Activated gamma-delta T cell (primary cell): ENCODE results near the gene C1QBP.
"Not testable (repeated sequence)": the region's sequence is repeated elsewhere in the genome, so short reads cannot be mapped to it uniquely, and the experiment has no call there.

ENCODE experiments used
- DNase-seq: peaks from one replicate; lab custom pipeline; 2025; lab: John Stamatoyannopoulos, UW
- total RNA-seq, 2 donors: gene quantifications; one replicate each; lab custom pipeline; 2026; lab: John Stamatoyannopoulos, UW

The C1QBP gene, protein sequence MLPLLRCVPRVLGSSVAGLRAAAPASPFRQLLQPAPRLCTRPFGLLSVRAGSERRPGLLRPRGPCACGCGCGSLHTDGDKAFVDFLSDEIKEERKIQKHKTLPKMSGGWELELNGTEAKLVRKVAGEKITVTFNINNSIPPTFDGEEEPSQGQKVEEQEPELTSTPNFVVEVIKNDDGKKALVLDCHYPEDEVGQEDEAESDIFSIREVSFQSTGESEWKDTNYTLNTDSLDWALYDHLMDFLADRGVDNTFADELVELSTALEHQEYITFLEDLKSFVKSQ
- 51.2 to 58.8 reads per million in 2 donors for total RNA-seq

GRCh38 chr17:5438716-5439445 is at the start of gene C1QBP:
Gene C1QBP, minus strand, starts transcription at chr17:5439155. Its CDS starts 82 bp downstream, at chr17:5439073.
- DNase-seq: peak; percentile 81

GRCh38 chr17:5488752-5489151 is 49.8 kb upstream of the C1QBP start:
- no peak for DNase-seq

GRCh38 chr17:5486206-5487124 is 47.5 kb upstream of the C1QBP start, which contains the start of gene MIS12:
Gene MIS12, plus strand, starts transcription at chr17:5486566. Its CDS starts 2,297 bp downstream, at chr17:5488863.
- peak; percentile 96 for DNase-seq

DNA sequence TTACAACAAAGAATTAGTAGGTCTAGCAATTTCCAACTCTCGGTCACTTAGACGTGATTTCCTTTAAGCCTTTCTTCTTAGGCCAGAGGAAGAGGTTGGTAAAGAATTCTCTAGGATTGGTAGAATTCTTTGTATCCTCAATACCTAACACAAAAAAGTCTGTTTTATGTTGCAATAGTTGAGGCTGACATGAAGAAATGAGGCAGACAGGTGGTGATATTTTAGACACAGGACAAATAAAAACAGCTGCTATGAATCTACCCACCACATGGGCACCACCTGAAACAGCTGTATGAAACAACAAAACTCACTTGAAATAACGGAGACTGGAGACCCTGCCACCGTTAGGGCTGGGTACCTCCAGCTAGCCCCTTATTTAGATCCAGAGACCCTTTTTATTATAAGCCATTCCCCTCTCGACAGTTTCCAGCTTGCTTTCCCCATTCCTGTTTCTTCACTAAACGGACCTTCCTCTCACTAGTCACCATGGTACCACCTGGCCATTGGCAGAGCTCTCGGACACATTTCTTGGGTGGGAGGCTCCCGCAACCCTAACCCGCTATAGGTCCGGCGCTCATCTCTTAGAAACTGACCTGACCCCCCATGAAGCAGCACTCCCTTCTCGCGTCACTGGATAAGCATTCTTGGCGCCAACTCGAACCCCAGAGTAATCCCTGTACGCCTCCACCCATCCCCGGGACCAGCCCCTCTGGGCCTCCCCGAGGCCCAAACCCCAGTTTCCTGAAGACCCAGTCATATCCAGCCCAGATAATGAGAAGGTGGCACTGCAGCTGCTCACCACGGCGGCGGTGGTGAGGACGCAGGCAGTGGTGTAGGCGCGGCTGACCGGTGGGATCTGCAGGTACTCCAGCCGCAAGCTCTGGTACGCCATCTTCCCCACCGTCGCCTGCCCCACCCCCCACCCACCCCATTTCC is 46.6 kb upstream of the C1QBP start, which contains the start of gene DERL2:
Gene DERL2 (minus strand): TSS at position 909 of the 936 bp plus-strand sequence. CDS start 17 bp downstream, at position 892.
- no peak for DNase-seq

DNA sequence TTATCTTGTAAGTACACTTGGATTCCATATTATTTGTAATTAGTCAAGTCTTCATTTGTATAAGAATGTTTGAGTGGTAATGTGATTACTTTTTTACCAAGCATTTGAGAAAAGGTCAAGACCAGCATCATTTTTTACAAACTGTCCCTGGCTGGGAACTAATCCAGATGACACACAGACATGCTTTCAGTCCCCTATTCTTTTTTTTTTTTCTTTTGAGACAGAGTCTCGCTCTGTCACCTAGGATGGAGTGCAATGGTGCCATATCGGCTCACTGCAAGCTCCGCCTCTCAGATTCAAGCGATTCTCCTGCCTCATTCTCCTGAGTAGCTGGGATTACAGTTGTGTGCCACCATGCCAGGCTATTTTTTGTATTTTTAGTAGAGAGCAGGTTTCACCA is 42.5 kb upstream of the C1QBP start:
- no peak for DNase-seq

- no peak for DNase-seq
Measured at GRCh38 chr17:5480962-5481361, 42.0 kb upstream of the C1QBP start.

DNA sequence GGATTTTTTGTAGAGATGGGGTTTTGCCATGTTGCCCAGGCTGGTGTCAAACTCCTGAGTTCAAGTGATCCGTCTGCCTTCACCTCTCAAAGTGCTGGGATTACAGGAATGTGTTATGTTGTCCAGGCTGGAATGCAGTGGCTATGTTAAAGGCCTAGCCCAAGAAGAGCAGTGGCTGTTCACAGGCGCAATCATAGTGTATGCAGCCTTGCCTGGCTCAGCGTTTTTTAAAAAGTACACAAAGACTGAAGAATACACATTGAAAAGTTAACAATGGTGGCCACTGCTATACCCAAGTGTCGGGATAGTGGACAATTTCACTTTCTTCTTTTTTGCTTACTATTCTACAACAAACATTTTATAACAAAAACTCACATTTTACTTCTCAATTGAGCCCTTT is 40.0 kb upstream of the C1QBP start:
- DNase-seq: no peak

DNA sequence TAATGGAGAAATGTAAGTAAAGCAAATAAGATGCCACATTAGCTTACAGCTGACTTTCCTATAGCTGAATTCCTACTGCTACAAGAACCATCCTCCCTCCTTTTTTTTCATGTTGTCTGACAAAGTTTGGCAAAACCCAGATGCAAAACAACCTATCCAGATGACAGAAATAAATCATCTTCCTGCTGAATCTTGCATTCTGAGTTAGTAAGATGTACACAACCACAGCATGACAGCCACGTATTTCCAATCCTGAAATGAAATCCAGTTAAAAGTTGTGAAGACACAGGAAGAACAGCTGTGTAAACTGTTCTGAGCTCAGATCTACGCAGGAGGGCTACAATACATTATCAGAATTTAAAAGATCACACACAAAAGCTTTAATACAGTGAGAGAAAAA is 35.0 kb upstream of the C1QBP start:
- DNase-seq: no peak

DNA sequence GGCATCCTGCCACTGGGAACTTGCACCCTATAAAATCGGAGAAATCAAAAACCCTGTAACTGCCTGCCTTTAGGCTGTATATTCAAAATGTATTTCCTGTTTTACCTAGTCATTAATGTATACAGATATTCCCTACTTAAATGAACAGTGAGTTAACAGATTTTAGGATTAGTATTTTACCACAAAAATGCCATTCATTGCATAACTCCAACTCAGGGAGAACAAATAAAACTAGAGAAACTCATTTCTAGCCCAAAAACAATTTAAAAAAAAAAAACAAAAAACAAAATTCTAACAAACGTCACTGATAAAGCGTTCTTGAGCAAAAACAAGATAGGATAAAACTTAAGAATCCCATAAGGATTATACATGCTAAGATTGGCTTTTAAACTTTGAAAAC is 33.6 kb upstream of the C1QBP start:
- DNase-seq: no peak

- DNase-seq: no peak
Measured at GRCh38 chr17:5468075-5468473, 29.1 kb upstream of the C1QBP start.

GRCh38 chr17:5467416-5467815 is 28.5 kb upstream of the C1QBP start:
- no peak for DNase-seq

DNA sequence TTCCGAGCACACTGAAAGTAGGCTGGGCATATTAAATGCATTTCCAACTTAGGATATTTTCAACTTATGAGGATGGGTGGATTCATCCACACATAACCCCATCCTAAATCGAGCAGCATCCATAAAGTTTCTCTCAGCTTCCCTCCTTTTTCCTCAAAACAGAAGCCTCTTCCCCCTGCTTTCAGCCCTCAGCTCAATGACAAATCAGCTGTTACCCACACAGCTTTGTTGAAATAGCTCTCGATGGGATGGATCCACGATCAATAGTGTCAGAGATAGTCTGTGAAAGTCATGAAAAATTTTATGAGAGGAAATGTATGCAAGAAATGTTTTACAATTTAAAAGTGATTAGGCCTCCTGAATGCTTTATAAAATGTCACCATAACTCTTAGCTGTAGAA is 27.3 kb upstream of the C1QBP start:
- DNase-seq: no peak

GRCh38 chr17:5464717-5465507 is 26.0 kb upstream of the C1QBP start:
- no peak for DNase-seq

GRCh38 chr17:5446786-5447185 is 7.8 kb upstream of the C1QBP start:
- DNase-seq: no peak

DNA sequence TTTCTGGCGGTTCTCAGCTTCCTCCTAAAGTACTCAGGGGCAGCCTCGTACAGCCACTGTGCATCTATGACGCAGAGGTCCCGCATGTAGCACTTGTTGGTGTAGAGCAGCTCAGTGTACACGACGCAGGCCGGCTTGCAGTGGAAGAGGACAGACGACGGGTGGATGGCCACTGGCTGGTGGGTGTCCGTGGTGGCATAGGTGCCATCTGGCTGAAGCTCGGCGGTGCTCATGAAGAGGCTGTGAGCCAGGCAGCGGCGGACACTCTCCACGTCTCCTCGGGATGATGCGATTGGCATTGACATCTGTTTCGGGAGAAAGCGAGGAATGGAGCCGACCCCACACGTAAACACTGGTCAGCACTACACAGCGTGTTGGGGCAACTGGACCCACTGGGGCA is 5.3 kb upstream of the C1QBP start:
- no peak for DNase-seq

- no peak for DNase-seq
Measured at GRCh38 chr17:5443728-5444127, 4.8 kb upstream of the C1QBP start.

DNA sequence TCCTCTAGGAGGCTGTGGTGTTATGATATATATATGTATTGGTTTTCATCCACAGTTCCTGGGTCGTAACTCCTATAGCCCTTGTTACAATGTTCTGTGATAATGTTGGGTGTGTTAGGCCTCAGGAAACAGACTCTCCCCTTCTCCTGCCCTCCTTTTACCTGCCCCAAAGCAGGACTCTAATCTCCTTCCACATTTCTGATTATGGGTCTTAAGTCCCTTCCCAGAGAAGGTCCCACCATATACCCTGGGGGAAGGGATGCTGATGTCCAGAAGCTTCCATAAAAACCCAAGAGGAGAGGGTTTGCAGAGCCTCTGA is 450 bp upstream of the C1QBP start:
- DNase-seq: no peak

DNA sequence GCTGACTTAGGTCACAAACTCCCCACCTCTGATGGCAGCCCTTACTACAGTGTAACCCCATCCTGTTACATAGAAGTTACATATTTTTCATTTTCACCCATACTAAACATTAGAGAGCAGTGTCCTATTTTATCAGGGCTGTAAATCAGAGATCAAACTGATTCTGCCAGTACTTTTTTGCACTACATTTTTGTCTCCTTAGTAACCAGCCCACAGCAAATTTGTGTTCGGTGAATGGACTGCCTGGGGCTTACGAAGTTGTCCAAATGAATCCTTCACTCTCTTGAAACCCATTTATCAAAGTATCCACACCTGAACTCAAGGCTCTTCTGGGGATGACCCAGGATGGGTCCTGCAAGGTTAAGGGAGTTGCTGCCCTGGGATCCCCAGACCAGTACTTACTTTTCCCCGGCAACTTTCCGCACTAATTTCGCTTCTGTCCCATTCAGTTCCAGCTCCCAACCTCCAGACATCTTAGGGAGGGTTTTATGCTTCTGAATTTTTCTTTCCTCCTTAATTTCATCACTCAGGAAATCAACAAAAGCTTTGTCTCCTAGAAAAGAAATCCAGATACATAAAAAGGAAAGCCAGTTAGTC is 1.1 kb downstream of the C1QBP start:
- no peak for DNase-seq

DNA sequence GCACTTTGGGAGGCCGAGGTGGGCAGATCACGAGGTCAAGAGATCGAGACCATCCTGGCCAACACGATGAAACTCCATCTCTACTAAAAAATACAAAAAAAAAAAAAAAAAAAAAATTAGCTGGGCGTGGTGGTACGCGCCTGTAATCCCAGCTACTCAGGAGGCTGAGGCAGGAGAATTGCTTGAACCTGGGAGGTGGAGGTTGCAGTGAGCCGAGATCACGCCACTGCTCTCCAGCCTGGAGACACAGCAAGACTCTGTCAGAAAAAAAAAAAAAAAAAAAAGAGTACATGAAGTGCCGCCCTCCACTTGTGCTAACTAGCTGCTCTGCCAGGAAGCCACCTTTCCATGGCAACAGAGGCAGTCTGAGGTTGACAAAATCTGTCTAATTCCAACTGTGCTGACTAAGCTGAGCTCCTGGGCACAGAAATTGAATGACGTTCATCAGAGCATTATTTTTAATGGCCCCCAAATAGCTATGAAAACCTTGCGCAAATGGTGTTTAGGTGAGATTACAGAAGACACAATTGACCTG is 3.1 kb downstream of the C1QBP start:
- not testable (repeated sequence) for DNase-seq

- no peak for DNase-seq
Measured at GRCh38 chr17:5434984-5435383, 4.0 kb downstream of the C1QBP start.
